ENCODE results near the gene IKBKG.
A peak's percentile ranks its signal among the peaks of the same experiment; 100 is the strongest.

DNA sequence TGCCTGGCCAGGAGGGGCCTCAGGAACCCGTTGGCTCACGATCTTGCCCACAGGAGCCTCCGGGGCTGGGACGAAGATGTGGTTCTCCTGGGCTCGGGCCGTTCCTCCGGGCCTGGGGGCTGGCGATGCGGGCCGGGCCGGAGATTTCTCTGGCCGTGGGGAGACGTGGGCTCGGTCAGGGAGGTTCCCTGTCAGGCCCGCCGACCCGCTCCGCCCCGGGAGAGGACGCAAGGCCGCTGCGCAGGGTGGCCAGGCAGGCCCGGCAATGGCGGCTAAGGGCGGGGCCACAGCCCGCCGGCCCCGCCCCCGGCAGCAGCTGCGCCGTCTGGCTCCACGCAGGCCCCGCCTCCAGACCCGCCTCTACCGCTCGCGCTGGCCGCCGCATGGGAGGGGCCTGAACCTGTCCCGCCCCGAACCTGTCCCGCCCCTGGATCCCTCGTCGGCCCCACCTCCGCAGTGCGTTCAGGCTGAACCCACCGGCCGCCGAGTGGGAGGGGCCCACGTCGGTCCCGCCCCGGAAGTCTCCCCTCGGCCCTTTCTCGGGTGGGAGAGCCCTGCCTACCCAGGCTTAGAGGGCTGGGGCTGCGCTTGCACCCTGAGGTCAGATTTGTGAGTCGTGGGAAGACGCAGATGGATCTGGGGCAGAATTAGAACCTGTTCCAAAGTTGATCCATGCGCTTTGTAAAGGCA is 31.3 kb upstream of the IKBKG start, which contains the start of gene FAM3A:
- TF ChIP-seq POLR2A (IDR thresholded peaks at IDR 0.05), result peak; percentile 70 to 91 (median 88)
- TF ChIP-seq, protein P1, sequence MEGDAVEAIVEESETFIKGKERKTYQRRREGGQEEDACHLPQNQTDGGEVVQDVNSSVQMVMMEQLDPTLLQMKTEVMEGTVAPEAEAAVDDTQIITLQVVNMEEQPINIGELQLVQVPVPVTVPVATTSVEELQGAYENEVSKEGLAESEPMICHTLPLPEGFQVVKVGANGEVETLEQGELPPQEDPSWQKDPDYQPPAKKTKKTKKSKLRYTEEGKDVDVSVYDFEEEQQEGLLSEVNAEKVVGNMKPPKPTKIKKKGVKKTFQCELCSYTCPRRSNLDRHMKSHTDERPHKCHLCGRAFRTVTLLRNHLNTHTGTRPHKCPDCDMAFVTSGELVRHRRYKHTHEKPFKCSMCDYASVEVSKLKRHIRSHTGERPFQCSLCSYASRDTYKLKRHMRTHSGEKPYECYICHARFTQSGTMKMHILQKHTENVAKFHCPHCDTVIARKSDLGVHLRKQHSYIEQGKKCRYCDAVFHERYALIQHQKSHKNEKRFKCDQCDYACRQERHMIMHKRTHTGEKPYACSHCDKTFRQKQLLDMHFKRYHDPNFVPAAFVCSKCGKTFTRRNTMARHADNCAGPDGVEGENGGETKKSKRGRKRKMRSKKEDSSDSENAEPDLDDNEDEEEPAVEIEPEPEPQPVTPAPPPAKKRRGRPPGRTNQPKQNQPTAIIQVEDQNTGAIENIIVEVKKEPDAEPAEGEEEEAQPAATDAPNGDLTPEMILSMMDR (IDR thresholded peaks at IDR 0.05), result no peak

All from body of pancreas (tissue), 4 donors.